Neural progenitor cell (in vitro differentiated cells): ENCODE measurements around the gene CITED4. TPM values are rescaled to one million over a fixed set of nuclear protein-coding genes. Genes with fewer than 3 reads are reported as not detected.

Source experiments
- DNase-seq: peaks from one replicate; pipeline ENCODE4 v3.0.0-alpha.2; 2016; ENCODE audit warnings: low spot score
- H2AFZ ChIP-seq: fragments of 200-600 bp; sonication (generic); replicated peaks from 2 replicates; pipeline ENCODE4 v1.6.1; 2016; ENCODE audit warnings: antibody characterized with exemption
- H3F3A ChIP-seq: fragments of 200-600 bp; sonication (generic); 2 replicates; pipeline ENCODE4 v1.6.1; 2016; ENCODE audit warnings: antibody characterized with exemption, low read depth
- H3K27ac ChIP-seq: fragments of 200-600 bp; sonication (generic); 2 replicates; pipeline ENCODE4 v1.5.1; 2016; ENCODE audit warnings: mild to moderate bottlenecking
- H3K27me3 ChIP-seq: fragments of 200-600 bp; sonication (generic); 2 replicates; pipeline ENCODE4 v1.6.1; 2016; ENCODE audit warnings: mild to moderate bottlenecking, moderate library complexity
- H3K36me3 ChIP-seq: fragments of 200-600 bp; sonication (generic); 2 replicates; pipeline ENCODE4 v1.5.1; 2016
- H3K4me1 ChIP-seq: fragments of 200-600 bp; sonication (generic); 2 replicates; pipeline ENCODE4 v1.6.1; 2016; ENCODE audit warnings: mixed run types
- H3K4me2 ChIP-seq: fragments of 200-600 bp; sonication (generic); 2 replicates; pipeline ENCODE4 v1.6.1; 2016
- H3K4me3 ChIP-seq: fragments of 200-600 bp; sonication (generic); 2 replicates; pipeline ENCODE4 v1.5.1; 2016
- H3K79me2 ChIP-seq: fragments of 200-600 bp; sonication (generic); 2 replicates; pipeline ENCODE4 v1.6.1; 2016; ENCODE audit warnings: low read depth
- H3K9ac ChIP-seq: fragments of 200-600 bp; sonication (generic); 2 replicates; pipeline ENCODE4 v1.6.1; 2016
- H3K9me3 ChIP-seq: fragments of 200-600 bp; sonication (generic); 2 replicates; pipeline ENCODE4 v1.5.1; 2016; ENCODE audit warnings: low read depth
- H4K20me1 ChIP-seq: fragments of 200-600 bp; sonication (generic); 2 replicates; pipeline ENCODE4 v1.6.1; 2016; ENCODE audit warnings: low read depth
- H3K27ac Mint-ChIP-seq: 3 replicates; pipeline ENCODE4 v1.8.0; 2021; ENCODE audit warnings: mixed read lengths
- H3K27me3 Mint-ChIP-seq: 2 replicates; pipeline ENCODE4 v1.8.0; 2022; ENCODE audit warnings: low read depth, mild to moderate bottlenecking, inconsistent platforms, moderate library complexity, mixed read lengths; ENCODE audit not compliant: insufficient read depth
- H3K36me3 Mint-ChIP-seq: 3 replicates; pipeline ENCODE4 v1.8.0; 2021; ENCODE audit warnings: mixed read lengths
- H3K4me1 Mint-ChIP-seq: 3 replicates; pipeline ENCODE4 v1.8.0; 2021; ENCODE audit warnings: mixed read lengths
- H3K4me3 Mint-ChIP-seq: 3 replicates; pipeline ENCODE4 v1.8.0; 2021; ENCODE audit warnings: mild to moderate bottlenecking, moderate library complexity, mixed read lengths
- H3K9me3 Mint-ChIP-seq: 3 replicates; pipeline ENCODE4 v1.8.0; 2020; ENCODE audit warnings: mixed read lengths
- EZH2 ChIP-seq: fragments of 200-600 bp; sonication (generic); IDR thresholded peaks from 2 replicates; pipeline ENCODE4 v1.6.1; 2017; ENCODE audit warnings: antibody characterized with exemption, mild to moderate bottlenecking, moderate library complexity
- EZH2phosphoT487 ChIP-seq: fragments of 200-600 bp; sonication (generic); IDR thresholded peaks from 2 replicates; pipeline ENCODE4 v1.6.1; 2017; ENCODE audit warnings: antibody characterized with exemption
- total RNA-seq: library from RNA; depleted of rRNA; stranded (reverse); fragments of >200 nt; gene quantifications from 2 replicates; pipeline ENCODE4 v1.2.3, GENCODE V29; 2015; ENCODE audit warnings: low replicate concordance
- TF ChIP-seq, protein P1 (sequence below): fragments of 200-600 bp; sonication (generic); IDR thresholded peaks from 2 replicates; pipeline ENCODE4 v1.5.1; 2017; ENCODE audit warnings: antibody characterized with exemption, mild to moderate bottlenecking

CITED4 gene
- total RNA-seq, 1 donor from 2014 or later, result 0.77 TPM

DNA sequence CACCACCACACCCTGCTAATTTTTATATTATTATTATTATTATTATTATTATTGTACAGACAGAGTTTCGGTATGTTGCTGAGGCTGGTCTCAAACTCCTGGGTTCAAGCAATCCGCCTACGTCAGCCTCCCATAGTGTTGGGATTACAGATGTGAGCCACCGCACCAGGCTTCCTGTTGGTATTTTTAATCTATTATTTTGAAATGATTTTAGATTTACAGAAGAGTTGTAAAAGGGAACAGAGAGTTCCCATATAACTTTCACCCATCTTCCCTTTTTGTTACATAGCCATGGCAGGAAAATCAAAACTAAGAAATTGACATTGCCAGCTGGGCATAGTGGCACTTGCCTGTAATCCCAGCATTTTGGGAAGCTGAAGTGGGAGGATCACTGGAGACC lies 42.9 kb upstream of the CITED4 start:
- no peaks in the 10 kb centered on the region for H3K27me3 ChIP-seq
- no peaks in the 10 kb centered on the region for H3F3A ChIP-seq
- no peak overlapping the region for H3K4me3 Mint-ChIP-seq
- no peaks in the 10 kb centered on the region for H3K4me1 ChIP-seq
- H3K4me3 ChIP-seq, result no peak overlapping the region
- H3K36me3 ChIP-seq, result no peaks in the 10 kb centered on the region
- no peaks in the 10 kb centered on the region for H3K79me2 ChIP-seq
- no peak overlapping the region for H3K9ac ChIP-seq
- H2AFZ ChIP-seq, result no peak overlapping the region
- H3K27ac Mint-ChIP-seq, result no peak overlapping the region
- no peak overlapping the region for H3K27ac ChIP-seq
- H3K9me3 ChIP-seq, result no peaks in the 10 kb centered on the region
- H3K9me3 Mint-ChIP-seq, result no peaks in the 10 kb centered on the region
- no peaks in the 10 kb centered on the region for H3K36me3 Mint-ChIP-seq
- H3K4me1 Mint-ChIP-seq, result peaks cover 2% of the 10 kb centered on the region
- no peak overlapping the region for H3K4me2 ChIP-seq
- DNase-seq, result no peak
- no peak for TF ChIP-seq EZH2phosphoT487
- no peak for TF ChIP-seq EZH2
- TF ChIP-seq, protein P1, sequence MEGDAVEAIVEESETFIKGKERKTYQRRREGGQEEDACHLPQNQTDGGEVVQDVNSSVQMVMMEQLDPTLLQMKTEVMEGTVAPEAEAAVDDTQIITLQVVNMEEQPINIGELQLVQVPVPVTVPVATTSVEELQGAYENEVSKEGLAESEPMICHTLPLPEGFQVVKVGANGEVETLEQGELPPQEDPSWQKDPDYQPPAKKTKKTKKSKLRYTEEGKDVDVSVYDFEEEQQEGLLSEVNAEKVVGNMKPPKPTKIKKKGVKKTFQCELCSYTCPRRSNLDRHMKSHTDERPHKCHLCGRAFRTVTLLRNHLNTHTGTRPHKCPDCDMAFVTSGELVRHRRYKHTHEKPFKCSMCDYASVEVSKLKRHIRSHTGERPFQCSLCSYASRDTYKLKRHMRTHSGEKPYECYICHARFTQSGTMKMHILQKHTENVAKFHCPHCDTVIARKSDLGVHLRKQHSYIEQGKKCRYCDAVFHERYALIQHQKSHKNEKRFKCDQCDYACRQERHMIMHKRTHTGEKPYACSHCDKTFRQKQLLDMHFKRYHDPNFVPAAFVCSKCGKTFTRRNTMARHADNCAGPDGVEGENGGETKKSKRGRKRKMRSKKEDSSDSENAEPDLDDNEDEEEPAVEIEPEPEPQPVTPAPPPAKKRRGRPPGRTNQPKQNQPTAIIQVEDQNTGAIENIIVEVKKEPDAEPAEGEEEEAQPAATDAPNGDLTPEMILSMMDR, result no peak
- peaks cover 4% of the 10 kb centered on the region for H3K27me3 Mint-ChIP-seq
- H4K20me1 ChIP-seq, result no peaks in the 10 kb centered on the region

DNA sequence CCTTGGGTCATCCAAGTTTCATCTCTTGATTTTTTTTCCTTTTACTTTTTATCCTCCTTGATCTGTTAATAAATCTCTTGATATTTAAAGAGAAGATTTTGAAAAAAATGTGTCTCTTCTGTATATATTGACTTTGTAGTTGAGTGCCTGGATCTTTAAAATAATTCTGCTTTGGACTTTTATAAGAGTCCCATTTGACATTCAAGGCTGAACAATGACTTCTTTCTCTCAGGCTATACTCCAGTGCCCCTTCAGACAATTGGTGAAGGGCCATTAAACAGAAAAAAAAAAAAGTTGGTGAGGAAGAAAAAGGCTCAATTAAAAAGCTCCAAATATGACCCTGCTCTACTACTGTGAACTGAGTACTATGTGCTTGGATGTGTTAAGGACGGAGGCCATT lies 40.9 kb upstream of the CITED4 start:
- H3K9ac ChIP-seq, result no peak overlapping the region
- H3K4me2 ChIP-seq, result no peak overlapping the region
- DNase-seq, result no peak
- no peaks in the 10 kb centered on the region for H3K36me3 Mint-ChIP-seq
- no peaks in the 10 kb centered on the region for H3K79me2 ChIP-seq
- H3K9me3 Mint-ChIP-seq, result no peaks in the 10 kb centered on the region
- no peaks in the 10 kb centered on the region for H3K9me3 ChIP-seq
- H3K27me3 Mint-ChIP-seq, result peaks cover 4% of the 10 kb centered on the region
- TF ChIP-seq EZH2phosphoT487 (no peak), EZH2 (no peak)
- TF ChIP-seq, protein P1, result no peak
- no peaks in the 10 kb centered on the region for H3K4me1 ChIP-seq
- no peak overlapping the region for H3K27ac ChIP-seq
- no peaks in the 10 kb centered on the region for H3F3A ChIP-seq
- H3K27me3 ChIP-seq, result no peaks in the 10 kb centered on the region
- H3K4me1 Mint-ChIP-seq, result peaks cover 2% of the 10 kb centered on the region
- H3K4me3 ChIP-seq, result no peak overlapping the region
- H4K20me1 ChIP-seq, result no peaks in the 10 kb centered on the region
- no peak overlapping the region for H3K27ac Mint-ChIP-seq
- no peaks in the 10 kb centered on the region for H3K36me3 ChIP-seq
- no peak overlapping the region for H2AFZ ChIP-seq
- no peak overlapping the region for H3K4me3 Mint-ChIP-seq

DNA sequence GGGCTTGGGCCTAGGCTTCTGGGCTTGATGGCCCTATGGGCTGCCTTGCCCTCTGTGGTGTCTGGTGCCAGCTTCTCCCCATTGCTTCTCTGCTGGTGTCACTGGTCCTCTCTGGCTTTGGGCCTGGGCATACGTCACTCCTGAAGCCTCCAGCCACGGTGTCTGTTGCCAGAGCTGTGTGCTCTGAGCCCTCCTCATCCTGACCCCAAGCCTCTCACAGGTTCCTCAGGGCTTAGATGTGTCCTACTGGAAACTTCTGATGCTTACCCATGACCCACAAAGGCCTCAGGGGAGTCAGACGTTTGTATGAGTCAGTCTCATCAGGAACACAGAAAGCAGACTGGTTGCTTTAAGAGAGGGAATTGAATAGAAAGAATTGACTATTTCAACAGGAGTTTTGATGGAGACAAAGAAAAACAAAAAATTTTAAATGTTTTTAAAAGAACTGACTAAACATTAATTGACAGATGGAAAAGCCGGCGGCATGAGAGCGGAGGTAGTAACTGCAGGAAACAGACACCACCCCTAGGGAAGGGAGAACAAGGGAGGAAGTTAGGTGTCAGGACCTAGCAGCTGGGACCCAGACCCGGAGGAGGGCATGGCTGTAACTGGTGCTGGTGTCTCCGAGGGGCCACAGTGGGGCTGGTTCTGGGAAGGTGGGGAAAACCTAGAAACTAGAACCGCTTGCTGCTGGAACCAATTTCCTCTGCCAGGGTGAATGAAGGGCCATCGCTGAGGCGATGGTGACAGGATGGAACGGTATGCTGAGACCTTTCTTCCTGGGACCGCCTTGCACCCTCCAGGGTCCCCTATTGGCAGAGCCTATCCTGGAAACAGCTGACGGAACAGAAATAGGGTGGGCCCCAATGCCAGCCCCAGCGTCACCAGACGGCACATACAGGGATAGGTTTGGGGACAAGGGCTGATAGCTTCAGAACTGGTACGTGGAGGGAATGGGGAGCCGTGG lies 40.0 kb upstream of the CITED4 start:
- H3K36me3 Mint-ChIP-seq, result no peaks in the 10 kb centered on the region
- no peaks in the 10 kb centered on the region for H3K36me3 ChIP-seq
- no peak overlapping the region for H3K27ac ChIP-seq
- H3K27me3 Mint-ChIP-seq, result peaks cover 2% of the 10 kb centered on the region
- TF ChIP-seq, protein P1, result no peak
- no peak for TF ChIP-seq EZH2
- TF ChIP-seq EZH2phosphoT487, result no peak
- H2AFZ ChIP-seq, result no peak overlapping the region
- H3K4me1 ChIP-seq, result no peaks in the 10 kb centered on the region
- no peak for DNase-seq
- peak overlapping the region; percentile 22 for H3K27ac Mint-ChIP-seq
- H3K9me3 ChIP-seq, result no peaks in the 10 kb centered on the region
- no peak overlapping the region for H3K4me3 ChIP-seq
- H4K20me1 ChIP-seq, result no peaks in the 10 kb centered on the region
- no peak overlapping the region for H3K9ac ChIP-seq
- no peak overlapping the region for H3K4me2 ChIP-seq
- H3F3A ChIP-seq, result no peaks in the 10 kb centered on the region
- no peaks in the 10 kb centered on the region for H3K27me3 ChIP-seq
- H3K79me2 ChIP-seq, result no peaks in the 10 kb centered on the region
- no peaks in the 10 kb centered on the region for H3K9me3 Mint-ChIP-seq
- peaks cover 2% of the 10 kb centered on the region for H3K4me1 Mint-ChIP-seq
- H3K4me3 Mint-ChIP-seq, result no peak overlapping the region
